GM12878 (cell line): Measurements from ENCODE around the gene ADNP2. TPM values are rescaled to one million over a fixed set of nuclear protein-coding genes. Genes with fewer than 3 reads are reported as not detected.

Experiments
- ATAC-seq: fragments of 200-7000 bp; cut with Tn5 transposase; 3 replicates; pipeline ENCODE4 v1.9.1; 2020; ENCODE audit warnings: mild to moderate bottlenecking, moderate library complexity
- BruUV-seq: library from RNA; stranded (reverse); fragments of 400-500 nt; replicated peaks from 2 replicates; lab custom pipeline; 2021; lab: Mats Ljungman, UMichigan
- CTCF ChIA-PET: fragments of 300-600 bp; sonication (Branson Sonifier 250); formaldehyde crosslinking; extraction: SDS; loops from one replicate; lab custom pipeline; 2021; ENCODE audit warnings: inconsistent platforms; lab: Yijun Ruan, JAX
- POLR2A ChIA-PET: fragments of 350-600 bp; formaldehyde crosslinking; extraction: SDS; loops from one replicate; lab custom pipeline; 2021; ENCODE audit warnings: inconsistent platforms; lab: Charles Lee
- RAD21 ChIA-PET: fragments of 300-600 bp; sonication (Branson Sonifier 250); formaldehyde crosslinking; loops from one replicate; lab custom pipeline; 2023; ENCODE audit warnings: antibody characterized with exemption; ENCODE audit not compliant: unreplicated experiment; lab: Charles Lee
- SMC1A ChIA-PET: fragments of 300-600 bp; sonication (Branson Sonifier 250); formaldehyde crosslinking; loops from one replicate; lab custom pipeline; 2023; ENCODE audit not compliant: unreplicated experiment, uncharacterized antibody; lab: Charles Lee
- DNase-seq: peaks from one replicate; pipeline ENCODE4 v3.0.0-alpha.2; 2011; ENCODE audit warnings: low read depth, low spot score
- FAIRE-seq: peaks from 3 replicates; lab custom pipeline; 2011; peaks lifted over from hg19 to GRCh38; lab: Jason Lieb, UNC
- H2AFZ ChIP-seq: 2 replicates; pipeline ENCODE4 v1.6.0; 2011; ENCODE audit warnings: low read depth, low read length, control low read depth; ENCODE audit not compliant: control insufficient read depth
- H3K27ac ChIP-seq: 2 replicates; pipeline ENCODE4 v1.5.1; 2011; ENCODE audit warnings: control low read depth; ENCODE audit not compliant: control insufficient read depth, insufficient read depth
- H3K27me3 ChIP-seq, 2 experiments: replicated peaks in 1 of 2; 2 replicates each; pipeline versions ENCODE4 v1.6.0 to v1.6.1; 2011; ENCODE audit warnings: low read length in 1 of 2; ENCODE audit not compliant: control insufficient read depth in 2 of 2, insufficient read depth in 2 of 2
- H3K36me3 ChIP-seq, 2 experiments: 2 replicates each; pipeline ENCODE4 v1.5.1; 2011; ENCODE audit warnings: low read length in 1 of 2; ENCODE audit not compliant: control insufficient read depth in 2 of 2, insufficient read depth in 2 of 2
- H3K4me1 ChIP-seq: 2 replicates; pipeline ENCODE4 v1.6.1; 2011; ENCODE audit warnings: mild to moderate bottlenecking, low read length, moderate library complexity, mixed read lengths; ENCODE audit not compliant: control insufficient read depth, insufficient read depth
- H3K4me2 ChIP-seq: 2 replicates; pipeline ENCODE4 v1.6.0; 2011; ENCODE audit warnings: control low read depth; ENCODE audit not compliant: control insufficient read depth, insufficient read depth
- H3K4me3 ChIP-seq: fragments of 200-600 bp; sonication (generic); 2 replicates; pipeline ENCODE4 v1.5.1; 2016
- H3K79me2 ChIP-seq: 2 replicates; pipeline ENCODE4 v1.6.0; 2011; ENCODE audit warnings: low read length; ENCODE audit not compliant: control insufficient read depth, insufficient read depth
- H3K9ac ChIP-seq: 2 replicates; pipeline ENCODE4 v1.8.0; 2011; ENCODE audit warnings: low read length, control low read depth, mixed read lengths; ENCODE audit not compliant: control insufficient read depth, insufficient read depth
- H3K9me3 ChIP-seq: replicated peaks from 3 replicates; pipeline ENCODE4 v1.5.1; 2011; ENCODE audit warnings: mild to moderate bottlenecking, low read length; ENCODE audit not compliant: control insufficient read depth, insufficient read depth
- H4K20me1 ChIP-seq: 2 replicates; pipeline ENCODE4 v1.6.0; 2011; ENCODE audit not compliant: control insufficient read depth, insufficient read depth
- ASH2L ChIP-seq: fragments of 300-600, 200-600 bp; sonication (generic); IDR thresholded peaks from 2 replicates; pipeline ENCODE4 v1.6.1; 2017; ENCODE audit warnings: low read depth, mild to moderate bottlenecking, borderline replicate concordance
- ATF2 ChIP-seq: IDR thresholded peaks from 2 replicates; pipeline ENCODE4 v1.6.1; 2012; ENCODE audit warnings: low read length, inconsistent platforms
- CREM ChIP-seq: IDR thresholded peaks from 2 replicates; pipeline ENCODE4 v1.6.1; 2014; ENCODE audit warnings: antibody characterized with exemption, low read depth
- CUX1 ChIP-seq: IDR thresholded peaks from 2 replicates; pipeline ENCODE4 v1.6.1; 2012; ENCODE audit warnings: improper control_type of control experiment, low read depth, low read length; ENCODE audit not compliant: insufficient replicate concordance
- E4F1 ChIP-seq: fragments of 450-650 bp; IDR thresholded peaks from 2 replicates; pipeline ENCODE4 v1.6.1; 2018; ENCODE audit warnings: borderline replicate concordance, mild to moderate bottlenecking; ENCODE audit not compliant: partially characterized antibody
- GATAD2B ChIP-seq: fragments of 450-650 bp; conservative IDR thresholded peaks from 2 replicates; pipeline ENCODE4 v1.6.1; 2017; ENCODE audit warnings: low read depth, mild to moderate bottlenecking, moderate library complexity
- RCOR1 ChIP-seq: conservative IDR thresholded peaks from 2 replicates; pipeline ENCODE4 v1.6.1; 2012; ENCODE audit warnings: low read depth, low read length, improper control_type of control experiment
- TCF3 ChIP-seq: IDR thresholded peaks from 2 replicates; pipeline ENCODE4 v1.6.1; 2012; ENCODE audit warnings: low read depth, mild to moderate bottlenecking, low read length, borderline replicate concordance; ENCODE audit not compliant: insufficient read depth
- ZBTB4 ChIP-seq: fragments of 450-650 bp; formaldehyde crosslinking; IDR thresholded peaks from 2 replicates; pipeline ENCODE4 v1.4.0; 2022; ENCODE audit warnings: mild to moderate bottlenecking, moderate library complexity
- WGBS: methylation state at CpG from one replicate; pipeline ENCODE4 v1.1.6; 2016; ENCODE audit warnings: low lambda C conversion rate; ENCODE audit not compliant: insufficient replicate concordance, insufficient coverage; ENCODE audit errors: missing lambda C conversion rate; 5-methylcytosine and 5-hydroxymethylcytosine counted together
- in situ Hi-C: fragments of 300-500 bp; cut with MboI; formaldehyde crosslinking; loops from 9 replicates; pipeline ENCODE4 v1.14.3; 2018; ENCODE audit warnings: mixed read lengths
- intact Hi-C: fragments of 100-400 bp; cut with micrococcal nuclease; formaldehyde crosslinking; loops from one replicate; pipeline ENCODE4 v1.14.2; 2022; ENCODE audit not compliant: unreplicated experiment
- polyA plus RNA-seq, 11 experiments: library from polyadenylated mRNA; depleted of rRNA in 4 of 11; unstranded in 6 of 11; stranded (reverse) in 5 of 11; fragments of >200 nt; fragmentation: Nextera tagmentation in 4 of 11; fragmentation: Illumina TruSeq in 1 of 11; extraction: Ambion mirVana in 4 of 11; extraction: Trizol in 1 of 11; gene quantifications; 1 replicate in 1 of 11; 2 replicates in 10 of 11; pipeline versions ENCODE4 v1.2.1 to v1.2.3, GENCODE V29; 2011 to 2016; ENCODE audit warnings: inconsistent platforms in 2 of 11, missing spikeins in 2 of 11, low read depth in 1 of 11
- total RNA-seq, 4 experiments: library from RNA; depleted of rRNA in 3 of 4; stranded (reverse); fragments of >200 nt in 3 of 4; fragmentation: Illumina TruSeq in 1 of 4; extraction: Trizol in 1 of 4; gene quantifications; 2 replicates each; pipeline versions ENCODE4 v1.2.1 to v1.2.3, GENCODE V29; 2013 to 2021

Gene ADNP2
- total and polyA plus RNA-seq, 10 of the 15 experiments (the other 5 are each of a cell fraction or from before 2014, with no cell fraction given), result 3.7 to 25.1 (median 13.0) TPM

- TF ChIP-seq GATAD2B (no peak), RCOR1 (no peak), CUX1 (no peak), CREM (no peak), ASH2L (no peak), ATF2 (no peak)
Measured at GRCh38 chr18:80126797-80127196, 17.7 kb downstream of the ADNP2 start (continued).

GRCh38 chr18:80127635-80128034 is 18.6 kb downstream of the ADNP2 start:
- 100% methylated on average over 1 of the region's 1 CpG for WGBS
- Histone ChIP-seq H2AFZ (no peak overlapping the region), H3K79me2 (peaks cover 11% of the 10 kb centered on the region), H3K9ac (no peak overlapping the region), H3K9me3 (no peaks in the 10 kb centered on the region), H4K20me1 (no peaks in the 10 kb centered on the region), H3K4me1 (no peaks in the 10 kb centered on the region; the same call in 1 of the 2 replicates), H3K4me3 (no peak overlapping the region), H3K27ac (no peak overlapping the region), H3K27me3 (no peaks in the 10 kb centered on the region), H3K4me2 (no peak overlapping the region), H3K36me3 (no peaks in the 10 kb centered on the region; a peak in 1 of 4 replicates)
- CTCF ChIA-PET, result no interaction called here
- no peak for FAIRE-seq
- no peak for ATAC-seq
- POLR2A ChIA-PET, result no interaction called here
- DNase-seq, result no peak
- BruUV-seq, result no TSS peak
- SMC1A ChIA-PET, result no interaction called here
- in situ Hi-C loops (no loop called here), intact Hi-C loops (no loop called here)
- RAD21 ChIA-PET, result no interaction called here
- TF ChIP-seq E4F1, result no peak
- no peak for TF ChIP-seq ZBTB4 (CRISPR knock-in tag)
- no peak for TF ChIP-seq TCF3
